ENCODE data around the gene ZNF200. TPM values are rescaled to one million over a fixed set of nuclear protein-coding genes. Genes with fewer than 3 reads are reported as not detected.

Gene ZNF200, protein sequence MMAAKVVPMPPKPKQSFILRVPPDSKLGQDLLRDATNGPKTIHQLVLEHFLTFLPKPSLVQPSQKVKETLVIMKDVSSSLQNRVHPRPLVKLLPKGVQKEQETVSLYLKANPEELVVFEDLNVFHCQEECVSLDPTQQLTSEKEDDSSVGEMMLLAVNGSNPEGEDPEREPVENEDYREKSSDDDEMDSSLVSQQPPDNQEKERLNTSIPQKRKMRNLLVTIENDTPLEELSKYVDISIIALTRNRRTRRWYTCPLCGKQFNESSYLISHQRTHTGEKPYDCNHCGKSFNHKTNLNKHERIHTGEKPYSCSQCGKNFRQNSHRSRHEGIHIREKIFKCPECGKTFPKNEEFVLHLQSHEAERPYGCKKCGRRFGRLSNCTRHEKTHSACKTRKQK
- total RNA-seq (1 to 10 TPM; 7.3 to 9.2 (median 7.5) TPM), polyA plus RNA-seq (1 to 10 TPM; 4.8 to 8.3 TPM)
- long read RNA-seq, donor 1, transcript ZNF200-204 (5 exons, 3,306 nt) = major isoform, 11 of 17 reads
- long read RNA-seq, donor 1, partial matches to known transcripts = 1 of 17 reads
- long read RNA-seq, donor 1, other reads (novel, unspliced or antisense) = 1 of 17 reads
- long read RNA-seq, donor 2, full-length matches to known transcripts = 24 of 24 reads
- long read RNA-seq, donor 2, partial matches to known transcripts = 0 of 24 reads
- long read RNA-seq, donor 2, other reads (novel, unspliced or antisense) = 0 of 24 reads
- long read RNA-seq, donor 3, partial matches to known transcripts = 1 of 8 reads
- long read RNA-seq, donor 3, other reads (novel, unspliced or antisense) = 0 of 8 reads

DNA sequence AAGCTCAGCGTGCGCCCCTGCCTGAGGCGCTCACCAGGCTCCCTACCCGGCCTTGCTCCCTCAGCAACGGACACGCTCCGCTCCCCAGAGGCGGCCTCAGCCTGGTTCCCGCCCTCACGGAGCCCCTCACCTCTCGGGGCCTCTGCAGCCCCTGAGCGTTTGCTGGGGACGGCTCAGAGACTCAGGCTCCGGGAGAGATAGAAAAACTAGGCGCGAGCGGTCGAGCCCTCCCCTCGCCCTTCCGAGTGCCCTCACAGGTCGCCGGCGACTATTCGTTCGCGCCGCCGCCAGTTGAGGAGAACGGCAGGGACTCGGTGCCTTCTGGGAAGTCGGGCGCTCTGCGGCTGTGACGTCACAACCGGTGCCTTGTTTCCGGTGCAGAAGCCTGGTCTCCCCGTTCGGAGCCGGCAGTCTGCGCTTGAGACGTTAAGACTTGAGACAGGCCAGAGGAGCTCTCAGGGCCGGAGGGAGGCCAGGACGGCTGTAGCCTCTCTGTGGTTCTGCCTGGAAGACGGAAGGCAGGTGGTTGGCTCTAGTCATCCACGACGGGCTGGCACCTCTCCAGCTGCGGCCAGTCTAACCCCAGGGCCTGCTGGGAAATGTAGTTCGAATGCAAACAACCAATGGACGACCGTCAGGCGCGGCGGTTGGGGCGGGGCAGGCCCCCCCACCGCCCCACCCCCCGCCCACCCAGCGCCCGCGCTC lies at the start of gene ZNF200:
ZNF200 (minus strand) TSS at position 302 of the 705 bp plus-strand sequence. CDS start 1,403 bp downstream, outside the sequence.
- H3K4me3 ChIP-seq = peak within 1 kb of the TSS; percentile 96
- H3K9me3 ChIP-seq = peaks cover 0 to 5% of the 10 kb centered on the region in 2 donors
- H3K27ac ChIP-seq = peak within 1 kb of the TSS; percentile 96 to 97
- peak; percentile 95 to 97 (median 96) for DNase-seq
- H3K27me3 ChIP-seq = no peaks in the 10 kb centered on the region
- peaks cover 2% of the 10 kb centered on the region for H3K36me3 ChIP-seq
- intact Hi-C loops (cut with DNase I) = loop anchor here in 1 of 4 donors (10.0 kb wide), 1 partner anchor 70 kb away; the partner anchor contains the start of genes TIGD7 and ZNF75A
- H3K4me1 ChIP-seq (ENCODE audit: insufficient read depth) = peaks cover 7% of the 10 kb centered on the region
- TF ChIP-seq POLR2A (IDR thresholded peaks at IDR 0.05) (peak; percentile 49), EP300 (IDR thresholded peaks at IDR 0.05) (no peak)
- TF ChIP-seq, protein P1, sequence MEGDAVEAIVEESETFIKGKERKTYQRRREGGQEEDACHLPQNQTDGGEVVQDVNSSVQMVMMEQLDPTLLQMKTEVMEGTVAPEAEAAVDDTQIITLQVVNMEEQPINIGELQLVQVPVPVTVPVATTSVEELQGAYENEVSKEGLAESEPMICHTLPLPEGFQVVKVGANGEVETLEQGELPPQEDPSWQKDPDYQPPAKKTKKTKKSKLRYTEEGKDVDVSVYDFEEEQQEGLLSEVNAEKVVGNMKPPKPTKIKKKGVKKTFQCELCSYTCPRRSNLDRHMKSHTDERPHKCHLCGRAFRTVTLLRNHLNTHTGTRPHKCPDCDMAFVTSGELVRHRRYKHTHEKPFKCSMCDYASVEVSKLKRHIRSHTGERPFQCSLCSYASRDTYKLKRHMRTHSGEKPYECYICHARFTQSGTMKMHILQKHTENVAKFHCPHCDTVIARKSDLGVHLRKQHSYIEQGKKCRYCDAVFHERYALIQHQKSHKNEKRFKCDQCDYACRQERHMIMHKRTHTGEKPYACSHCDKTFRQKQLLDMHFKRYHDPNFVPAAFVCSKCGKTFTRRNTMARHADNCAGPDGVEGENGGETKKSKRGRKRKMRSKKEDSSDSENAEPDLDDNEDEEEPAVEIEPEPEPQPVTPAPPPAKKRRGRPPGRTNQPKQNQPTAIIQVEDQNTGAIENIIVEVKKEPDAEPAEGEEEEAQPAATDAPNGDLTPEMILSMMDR (IDR thresholded peaks at IDR 0.05) = no peak
- WGBS, 3 donors = 0 to 1% (median 0%) methylated on average over 41 to 55 of the region's 59 CpGs

DNA sequence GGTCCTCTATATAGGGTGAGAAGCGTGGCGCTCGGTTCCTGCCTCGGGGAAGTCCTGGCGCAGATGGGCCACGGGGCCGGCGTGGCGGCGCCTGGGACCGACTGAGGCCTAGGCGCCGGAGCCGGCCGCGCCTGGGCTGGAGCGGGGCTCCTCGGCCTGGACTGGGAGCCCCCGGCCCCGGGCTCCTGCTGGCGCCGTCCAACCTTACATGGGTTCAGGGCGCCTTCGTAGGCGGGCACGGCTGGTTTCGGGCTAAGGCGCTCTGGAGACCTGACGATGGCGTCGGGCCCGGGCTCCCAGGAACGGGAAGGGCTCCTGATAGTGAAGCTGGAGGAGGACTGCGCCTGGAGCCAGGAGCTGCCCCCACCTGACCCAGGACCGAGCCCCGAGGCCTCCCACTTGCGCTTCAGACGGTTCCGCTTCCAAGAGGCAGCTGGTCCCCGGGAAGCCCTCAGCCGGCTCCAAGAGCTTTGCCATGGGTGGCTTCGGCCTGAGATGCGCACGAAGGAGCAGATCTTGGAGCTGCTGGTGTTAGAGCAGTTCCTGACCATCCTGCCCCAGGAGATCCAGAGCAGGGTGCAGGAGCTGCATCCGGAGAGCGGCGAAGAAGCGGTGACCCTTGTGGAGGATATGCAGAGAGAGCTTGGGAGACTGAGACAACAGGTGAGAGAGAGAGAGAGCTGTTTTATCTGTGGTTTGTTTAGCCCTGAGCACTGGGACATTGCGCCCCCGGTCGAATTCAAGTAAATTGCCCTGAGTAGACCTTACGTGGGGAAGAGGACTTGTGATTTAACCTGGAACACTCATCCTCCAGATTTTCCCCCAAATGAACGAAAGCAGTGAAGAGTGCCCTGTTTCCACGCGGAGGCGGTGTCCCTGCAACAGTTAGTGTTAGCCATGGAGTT lies 48.8 kb upstream of the ZNF200 start:
- 4 to 8% (median 7%) methylated on average over 35 to 56 of the region's 56 CpGs for WGBS, 3 donors
- no peak for TF ChIP-seq POLR2A (IDR thresholded peaks at IDR 0.05)
- TF ChIP-seq, protein P1 (IDR thresholded peaks at IDR 0.05) = peak in 1 of 3 donors; percentile 18
- Histone ChIP-seq H3K4me1 (ENCODE audit: insufficient read depth) (peaks cover 8% of the 10 kb centered on the region), H3K36me3 (peaks cover 3% of the 10 kb centered on the region), H3K27ac (peak overlapping the region; percentile 92 to 100), H3K9me3 (peaks cover 0 to 11% of the 10 kb centered on the region in 2 donors), H3K4me3 (peak overlapping the region; percentile 97), H3K27me3 (no peaks in the 10 kb centered on the region)
- intact Hi-C loops (cut with DNase I) = loop anchor here in 1 of 4 donors (10.0 kb wide), 2 partner anchors 121 to 259 kb away; partner anchors contain the start of genes HCFC1R1, THOC6, TNFRSF12A and ZNF174
- DNase-seq = peak; percentile 24 to 65 (median 42)

DNA sequence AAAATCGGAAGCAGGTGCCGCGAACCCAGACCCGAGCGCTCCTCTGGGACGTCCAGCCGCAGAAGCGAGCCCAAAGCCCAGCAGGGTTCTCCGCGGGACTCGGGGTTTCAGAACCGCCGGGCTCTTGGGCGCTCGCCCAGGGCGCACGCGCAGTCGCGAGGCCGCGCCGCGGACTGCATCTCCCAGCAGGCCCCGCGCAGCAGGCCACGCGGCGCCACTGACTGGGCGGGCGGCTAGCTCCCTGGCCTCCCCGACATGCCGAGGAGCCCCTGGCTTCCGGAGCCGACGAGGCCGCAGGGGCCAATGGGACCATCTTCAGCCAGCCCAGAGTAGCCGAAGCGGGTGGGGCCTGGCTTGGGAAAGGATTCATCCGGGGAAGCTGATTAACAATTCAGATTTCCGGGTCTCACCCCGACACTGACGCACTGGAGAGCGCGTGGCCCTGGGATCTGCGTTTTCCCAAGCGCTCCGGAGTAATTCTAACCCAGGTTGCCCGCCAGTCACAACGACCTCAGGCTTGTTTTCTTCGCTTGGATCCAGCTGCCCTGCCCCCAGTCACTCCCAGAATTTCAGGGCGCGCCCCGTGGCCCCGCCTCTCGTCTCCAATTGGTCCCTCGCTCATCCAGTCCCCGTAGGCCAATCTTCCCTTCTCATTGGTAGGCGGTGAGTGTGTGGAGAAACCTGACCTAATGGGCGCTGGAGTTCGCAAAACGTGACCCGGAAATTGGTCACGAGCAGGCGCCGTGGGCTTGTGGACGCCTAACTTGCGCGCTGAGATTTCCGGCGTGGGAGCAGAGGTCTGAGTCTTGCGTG lies 48.0 kb upstream of the ZNF200 start, which contains the start of gene ZNF263:
ZNF263 (plus strand) TSS at position 762 of the 813 bp plus-strand sequence. CDS start 328 bp downstream, outside the sequence.
- peak within 1 kb of the TSS; percentile 92 to 100 for H3K27ac ChIP-seq
- DNase-seq = peak; percentile 94 to 97 (median 95)
- peaks cover 3% of the 10 kb centered on the region for H3K36me3 ChIP-seq
- H3K27me3 ChIP-seq = no peaks in the 10 kb centered on the region
- H3K9me3 ChIP-seq = peaks cover 0 to 5% of the 10 kb centered on the region in 2 donors
- WGBS, 3 donors = 0% methylated on average over 39 to 72 of the region's 72 CpGs
- TF ChIP-seq EP300 (IDR thresholded peaks at IDR 0.05) (peak; percentile 41), POLR2A (IDR thresholded peaks at IDR 0.05) (peak; percentile 78)
- TF ChIP-seq, protein P1 (IDR thresholded peaks at IDR 0.05) = no peak
- peaks cover 8% of the 10 kb centered on the region for H3K4me1 ChIP-seq (ENCODE audit: insufficient read depth)
- intact Hi-C loops (cut with DNase I) = loop anchor here in 1 of 4 donors (10.0 kb wide), 2 partner anchors 122 to 258 kb away; partner anchors contain the start of genes HCFC1R1, THOC6, TNFRSF12A and ZNF174
- H3K4me3 ChIP-seq = peak within 1 kb of the TSS; percentile 97
